ENCODE results near the gene DNMT1. TPM values are rescaled to one million over a fixed set of nuclear protein-coding genes. Genes with fewer than 3 reads are reported as not detected.

The DNMT1 gene
- polyA plus RNA-seq, 1 donor from 2014 or later = 58.4 TPM

DNA sequence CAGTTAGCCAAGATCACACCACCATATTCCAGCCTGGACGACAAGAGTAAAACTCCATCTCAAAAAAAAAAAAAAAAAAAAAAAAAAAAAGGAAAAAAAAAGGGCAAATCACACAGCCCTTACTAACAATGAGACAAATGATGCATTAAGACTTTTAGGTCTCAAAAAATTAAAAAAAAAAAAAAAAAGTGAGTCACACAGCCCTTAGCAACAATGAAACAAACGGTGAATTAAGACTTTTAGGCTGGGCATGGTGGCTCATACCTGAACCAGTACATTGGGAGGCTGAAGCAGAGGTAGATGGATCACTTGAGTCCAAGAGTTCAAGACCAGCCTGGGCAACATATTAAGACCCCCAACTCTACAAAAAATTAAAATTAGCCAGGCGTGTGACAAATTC is 42.7 kb downstream of the DNMT1 start:
- Histone ChIP-seq H3F3A (ENCODE audit: insufficient read depth, low read length, poor library complexity, severe bottlenecking) (no peaks in the 10 kb centered on the region), H3K27me3 (ENCODE audit: insufficient read depth, low read depth, low read length) (no peaks in the 10 kb centered on the region), H4K20me1 (ENCODE audit: insufficient read depth) (no peaks in the 10 kb centered on the region), H3K9me2 (ENCODE audit: insufficient read depth, low read length) (no peaks in the 10 kb centered on the region), H3K4me3 (ENCODE audit: low read length) (no peak overlapping the region), H3K27ac (ENCODE audit: low read length) (no peak overlapping the region), H3K36me3 (ENCODE audit: insufficient read depth, low read length) (no peaks in the 10 kb centered on the region), H3K79me2 (replicated peaks; ENCODE audit: insufficient read depth, low read length) (no peaks in the 10 kb centered on the region), H3K9me3 (ENCODE audit: low read length) (no peaks in the 10 kb centered on the region), H3K9ac (ENCODE audit: low read length) (no peak overlapping the region), H2AFZ (ENCODE audit: low read depth, low read length) (no peak overlapping the region), H3K4me2 (ENCODE audit: low read length) (no peak overlapping the region)
- TF ChIP-seq EZH2 (IDR thresholded peaks at IDR 0.05; ENCODE audit: borderline replicate concordance, insufficient read depth, low read length, poor library complexity, severe bottlenecking) (no peak), SMC3 (conservative IDR thresholded peaks at IDR 0.05; ENCODE audit: poor library complexity) (no peak), EP300 (conservative IDR thresholded peaks at IDR 0.05; ENCODE audit: poor library complexity, severe bottlenecking) (no peak), REST (IDR thresholded peaks at IDR 0.05; ENCODE audit: borderline replicate concordance) (no peak), POLR2AphosphoS5 (IDR thresholded peaks at IDR 0.05) (no peak), MXI1 (conservative IDR thresholded peaks at IDR 0.05; ENCODE audit: poor library complexity, severe bottlenecking) (no peak), RAD21 (conservative IDR thresholded peaks at IDR 0.05) (no peak), TAF1 (IDR thresholded peaks at IDR 0.05; ENCODE audit: low read depth) (no peak)
- TF ChIP-seq, protein P1, sequence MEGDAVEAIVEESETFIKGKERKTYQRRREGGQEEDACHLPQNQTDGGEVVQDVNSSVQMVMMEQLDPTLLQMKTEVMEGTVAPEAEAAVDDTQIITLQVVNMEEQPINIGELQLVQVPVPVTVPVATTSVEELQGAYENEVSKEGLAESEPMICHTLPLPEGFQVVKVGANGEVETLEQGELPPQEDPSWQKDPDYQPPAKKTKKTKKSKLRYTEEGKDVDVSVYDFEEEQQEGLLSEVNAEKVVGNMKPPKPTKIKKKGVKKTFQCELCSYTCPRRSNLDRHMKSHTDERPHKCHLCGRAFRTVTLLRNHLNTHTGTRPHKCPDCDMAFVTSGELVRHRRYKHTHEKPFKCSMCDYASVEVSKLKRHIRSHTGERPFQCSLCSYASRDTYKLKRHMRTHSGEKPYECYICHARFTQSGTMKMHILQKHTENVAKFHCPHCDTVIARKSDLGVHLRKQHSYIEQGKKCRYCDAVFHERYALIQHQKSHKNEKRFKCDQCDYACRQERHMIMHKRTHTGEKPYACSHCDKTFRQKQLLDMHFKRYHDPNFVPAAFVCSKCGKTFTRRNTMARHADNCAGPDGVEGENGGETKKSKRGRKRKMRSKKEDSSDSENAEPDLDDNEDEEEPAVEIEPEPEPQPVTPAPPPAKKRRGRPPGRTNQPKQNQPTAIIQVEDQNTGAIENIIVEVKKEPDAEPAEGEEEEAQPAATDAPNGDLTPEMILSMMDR (IDR thresholded peaks at IDR 0.05; ENCODE audit: poor library complexity, severe bottlenecking) = no peak

DNA sequence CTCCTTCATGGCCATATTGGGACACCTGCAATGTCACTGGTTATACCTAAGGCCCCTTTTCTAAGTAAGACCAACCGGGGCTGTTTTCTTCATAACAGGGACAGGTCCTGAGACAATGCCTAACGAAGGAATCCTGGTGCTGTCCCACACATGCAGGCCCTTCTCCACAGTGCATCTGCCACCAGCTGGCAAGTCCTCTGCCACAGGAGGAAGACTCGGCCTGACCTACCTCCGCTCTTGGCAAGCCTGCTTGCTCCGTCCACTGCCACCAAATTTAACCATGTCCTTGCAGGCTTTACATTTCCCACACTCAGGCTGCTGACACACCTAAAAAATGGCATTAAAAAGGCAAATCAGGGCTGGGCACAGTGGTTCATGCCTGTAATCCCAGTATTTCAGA is 43.2 kb downstream of the DNMT1 start:
- H3K4me2 ChIP-seq (ENCODE audit: low read length) = no peak overlapping the region
- H3F3A ChIP-seq (ENCODE audit: insufficient read depth, low read length, poor library complexity, severe bottlenecking) = no peaks in the 10 kb centered on the region
- no peak for TF ChIP-seq POLR2AphosphoS5 (IDR thresholded peaks at IDR 0.05)
- no peak for TF ChIP-seq RAD21 (conservative IDR thresholded peaks at IDR 0.05)
- no peak for TF ChIP-seq EP300 (conservative IDR thresholded peaks at IDR 0.05; ENCODE audit: poor library complexity, severe bottlenecking)
- no peak for TF ChIP-seq REST (IDR thresholded peaks at IDR 0.05; ENCODE audit: borderline replicate concordance)
- no peak for TF ChIP-seq MXI1 (conservative IDR thresholded peaks at IDR 0.05; ENCODE audit: poor library complexity, severe bottlenecking)
- TF ChIP-seq SMC3 (conservative IDR thresholded peaks at IDR 0.05; ENCODE audit: poor library complexity) = no peak
- TF ChIP-seq EZH2 (IDR thresholded peaks at IDR 0.05; ENCODE audit: borderline replicate concordance, insufficient read depth, low read length, poor library complexity, severe bottlenecking) = no peak
- TF ChIP-seq TAF1 (IDR thresholded peaks at IDR 0.05; ENCODE audit: low read depth) = no peak
- TF ChIP-seq, protein P1 (IDR thresholded peaks at IDR 0.05; ENCODE audit: poor library complexity, severe bottlenecking) = no peak
- H3K4me3 ChIP-seq (ENCODE audit: low read length) = no peak overlapping the region
- no peaks in the 10 kb centered on the region for H3K27me3 ChIP-seq (ENCODE audit: insufficient read depth, low read depth, low read length)
- H3K27ac ChIP-seq (ENCODE audit: low read length) = no peak overlapping the region
- no peak overlapping the region for H2AFZ ChIP-seq (ENCODE audit: low read depth, low read length)
- no peaks in the 10 kb centered on the region for H4K20me1 ChIP-seq (ENCODE audit: insufficient read depth)
- H3K36me3 ChIP-seq (ENCODE audit: insufficient read depth, low read length) = no peaks in the 10 kb centered on the region
- no peak overlapping the region for H3K9ac ChIP-seq (ENCODE audit: low read length)
- no peaks in the 10 kb centered on the region for H3K9me3 ChIP-seq (ENCODE audit: low read length)
- H3K79me2 ChIP-seq (replicated peaks; ENCODE audit: insufficient read depth, low read length) = no peaks in the 10 kb centered on the region
- no peaks in the 10 kb centered on the region for H3K9me2 ChIP-seq (ENCODE audit: insufficient read depth, low read length)
